GM19467 (cell line): ENCODE data around the gene CELSR1.
"Not testable (repeated sequence)": the region's sequence is repeated elsewhere in the genome, so short reads cannot be mapped to it uniquely, and the experiment has no call there.

Source experiments
- ATAC-seq: cut with Tn5 transposase; IDR thresholded peaks from one replicate; pipeline ENCODE4 v1.9.1; 2021; ENCODE audit warnings: mild to moderate bottlenecking, moderate library complexity; ENCODE audit not compliant: unreplicated experiment

The CELSR1 gene

GRCh38 chr22:46513908-46514550, 23.4 kb downstream of the CELSR1 start:
- no peak for ATAC-seq

GRCh38 chr22:46512683-46513082, 24.7 kb downstream of the CELSR1 start:
- ATAC-seq, result no peak

GRCh38 chr22:46512039-46512370, 25.4 kb downstream of the CELSR1 start:
- ATAC-seq, result no peak

DNA sequence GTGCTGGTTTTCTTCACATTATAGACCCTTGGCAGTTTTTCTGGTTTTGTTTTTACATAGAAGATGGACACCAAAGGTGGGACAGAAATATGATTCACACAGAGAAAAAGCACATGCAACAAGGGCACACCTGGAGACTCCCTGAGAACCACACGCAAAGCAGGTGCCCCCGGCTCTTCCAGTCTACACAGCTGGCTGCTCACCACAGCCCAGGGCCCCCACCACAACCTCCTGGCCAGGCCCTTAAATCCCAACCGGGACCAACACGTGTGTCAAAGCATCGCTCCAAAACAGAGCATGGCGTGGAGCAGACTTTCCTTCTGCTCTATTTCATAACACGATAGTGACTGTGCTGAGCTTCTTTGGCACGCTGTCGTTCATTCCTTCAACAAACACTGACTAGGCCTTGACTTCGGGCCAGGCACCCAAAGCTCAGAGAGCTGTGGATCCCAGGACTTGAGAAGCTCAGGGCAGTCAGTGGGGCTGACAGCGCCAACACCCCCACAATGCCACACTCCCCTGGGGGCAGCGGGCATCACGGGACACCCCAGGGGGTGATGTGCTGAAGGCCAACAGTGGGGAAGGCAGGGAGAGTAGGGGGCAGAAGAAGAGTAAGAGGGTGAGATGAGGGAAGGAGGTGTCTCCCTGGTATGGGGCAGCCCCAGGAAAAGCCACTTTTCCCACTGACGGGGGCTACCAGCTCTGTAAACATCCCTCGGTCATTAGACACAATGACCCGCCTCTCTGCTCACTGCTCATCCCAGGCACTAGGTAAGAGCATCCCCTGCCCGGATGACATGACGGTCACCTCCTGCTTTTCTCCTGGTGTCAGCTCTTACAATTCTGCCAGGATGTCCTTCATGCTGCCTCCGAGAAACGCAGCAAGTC, 26.0 kb downstream of the CELSR1 start:
- no peak for ATAC-seq

GRCh38 chr22:46509416-46510089, 27.9 kb downstream of the CELSR1 start:
- no peak for ATAC-seq

GRCh38 chr22:46508491-46508999, 28.9 kb downstream of the CELSR1 start:
- ATAC-seq, result no peak

DNA sequence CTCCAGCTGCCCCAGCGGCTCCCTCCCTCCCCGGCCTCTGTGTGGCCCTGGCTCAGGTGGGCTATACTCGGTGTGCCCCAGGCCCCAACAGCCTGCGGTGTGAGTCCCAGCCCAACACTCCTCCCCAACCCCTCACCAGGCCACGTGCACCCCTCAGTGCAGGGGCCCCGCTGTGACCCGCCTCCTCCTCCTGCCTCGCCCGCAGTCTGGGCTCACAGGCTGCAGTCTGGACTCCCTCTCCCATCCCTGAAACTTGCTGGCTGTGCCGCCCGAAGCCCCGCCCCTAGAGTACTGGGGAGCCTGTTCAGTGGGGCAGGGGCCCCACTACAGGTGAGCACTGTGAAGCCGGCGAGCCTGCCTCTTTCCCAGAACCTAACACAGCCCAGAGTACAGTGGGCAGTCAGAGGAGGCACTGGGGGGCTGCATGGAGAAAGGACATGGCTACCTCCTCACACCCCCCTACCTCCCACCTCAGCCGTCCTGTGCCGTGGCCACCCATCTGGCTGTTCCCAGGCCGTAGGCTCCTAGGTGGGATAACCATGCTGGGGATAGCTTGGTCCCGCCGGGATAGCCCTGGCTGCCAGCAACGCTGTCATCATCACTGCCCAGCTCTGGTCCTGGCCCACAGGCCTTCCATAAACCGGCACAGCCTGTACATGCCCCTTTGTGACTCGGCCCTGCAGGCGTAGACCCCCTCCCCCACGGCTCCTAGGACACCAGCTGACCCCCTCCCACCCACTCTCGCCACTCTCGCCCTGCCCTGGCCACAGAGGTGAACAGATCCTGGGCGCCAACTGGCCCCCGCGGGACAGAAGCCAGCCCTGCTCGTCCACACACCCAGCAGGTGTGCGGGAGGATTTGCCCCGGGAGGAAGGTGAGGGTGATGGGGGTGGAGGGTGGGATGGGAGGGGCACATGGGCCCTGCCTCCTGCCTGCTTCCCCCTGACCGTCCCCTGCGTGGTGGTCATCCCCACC, 29.7 kb downstream of the CELSR1 start:
- no peak for ATAC-seq

DNA sequence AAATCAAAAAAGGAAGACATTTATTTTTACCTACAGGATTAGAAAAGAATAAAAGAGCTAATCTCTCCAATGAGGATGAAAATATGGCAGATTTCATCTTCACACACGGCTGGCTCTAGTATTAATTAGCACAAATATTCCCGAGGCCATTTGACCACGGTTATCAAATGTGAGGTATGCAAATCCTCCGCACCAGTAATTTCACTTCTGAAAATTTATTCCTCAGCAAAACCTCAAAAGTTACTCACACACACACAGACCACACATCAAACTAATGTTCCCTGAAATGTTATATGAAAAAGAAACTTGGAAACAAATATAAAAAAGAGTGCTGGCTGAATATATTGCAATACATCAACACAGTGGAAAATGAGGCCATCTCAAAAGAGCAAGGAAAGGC, 32.8 kb downstream of the CELSR1 start:
- no peak for ATAC-seq

DNA sequence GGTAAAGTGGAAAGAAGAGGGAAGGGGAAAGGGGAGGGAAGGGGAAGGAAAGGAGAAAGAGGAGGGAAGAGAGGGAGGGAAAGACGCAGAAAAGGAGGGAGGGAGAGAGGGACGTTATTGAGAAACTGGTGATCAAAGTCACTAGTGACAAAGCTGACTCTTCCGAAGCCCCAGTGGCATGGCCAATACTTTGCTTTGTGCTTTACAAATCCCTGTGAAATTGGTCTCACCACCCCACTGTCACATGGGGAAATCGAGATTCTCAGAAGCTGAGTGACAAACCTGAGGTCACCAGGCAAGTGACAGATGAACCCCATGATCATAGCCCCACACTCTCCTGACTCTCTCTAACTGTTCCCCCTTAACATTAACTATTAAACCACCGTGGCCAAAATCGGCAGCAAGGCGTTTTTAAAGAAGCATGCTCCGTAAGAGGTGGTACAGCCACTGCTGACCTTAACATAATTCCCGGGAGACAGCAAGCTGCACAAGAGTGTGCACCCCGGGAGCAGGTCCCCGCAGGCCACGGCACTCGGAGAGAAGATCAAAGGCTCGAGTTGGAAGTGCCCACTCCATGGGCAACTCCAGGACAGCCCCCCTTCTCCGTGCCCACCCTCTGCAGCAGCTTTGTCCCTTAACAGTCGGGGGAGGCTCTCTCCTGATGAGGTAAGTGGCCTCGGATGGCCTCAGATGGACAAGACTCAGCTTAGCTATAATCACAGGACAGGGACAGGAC, 34.8 kb downstream of the CELSR1 start:
- ATAC-seq, result no peak

- ATAC-seq, result no peak
Measured at GRCh38 chr22:46501701-46502100, 35.7 kb downstream of the CELSR1 start.

- ATAC-seq, result not testable (repeated sequence)
Measured at GRCh38 chr22:46501265-46501664, 36.2 kb downstream of the CELSR1 start.

DNA sequence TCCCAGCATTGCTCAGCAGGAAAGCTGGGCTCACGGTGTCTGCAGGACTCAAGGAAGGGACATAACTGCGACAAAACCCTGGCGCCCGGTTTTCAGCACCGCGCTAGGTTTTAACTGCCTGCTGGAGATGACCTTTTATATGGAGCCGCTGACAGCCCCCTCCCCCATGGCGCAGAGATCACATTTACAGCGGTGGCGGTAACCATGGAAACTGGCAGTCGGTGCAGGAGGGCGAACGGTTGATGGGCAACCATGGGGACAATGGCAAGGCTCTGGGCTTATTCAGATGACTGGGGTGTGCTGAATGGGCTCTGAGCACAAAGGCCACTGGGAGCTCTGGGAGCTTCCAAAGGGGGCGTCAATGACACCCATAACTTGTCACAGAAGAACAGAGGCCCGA, 37.2 kb downstream of the CELSR1 start:
- no peak for ATAC-seq

DNA sequence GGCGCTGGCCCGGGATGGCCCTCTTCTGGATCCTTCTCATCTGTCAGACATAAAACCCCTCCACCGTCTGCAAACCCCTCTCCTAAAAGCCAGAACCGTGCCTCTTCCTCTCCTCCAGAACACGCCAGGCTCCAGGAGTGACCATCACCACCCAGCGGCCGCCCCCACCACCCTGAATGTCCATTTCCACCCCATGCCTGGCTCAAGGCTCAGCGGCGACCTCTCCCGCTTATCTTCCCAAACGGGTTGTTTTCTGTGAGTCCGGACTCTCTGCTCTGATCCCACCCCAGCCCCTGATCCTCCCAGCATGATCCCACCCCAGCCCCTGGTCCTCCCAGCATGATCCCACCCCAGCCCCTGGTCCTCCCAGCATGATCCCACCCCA, 37.6 kb downstream of the CELSR1 start:
- no peak for ATAC-seq

DNA sequence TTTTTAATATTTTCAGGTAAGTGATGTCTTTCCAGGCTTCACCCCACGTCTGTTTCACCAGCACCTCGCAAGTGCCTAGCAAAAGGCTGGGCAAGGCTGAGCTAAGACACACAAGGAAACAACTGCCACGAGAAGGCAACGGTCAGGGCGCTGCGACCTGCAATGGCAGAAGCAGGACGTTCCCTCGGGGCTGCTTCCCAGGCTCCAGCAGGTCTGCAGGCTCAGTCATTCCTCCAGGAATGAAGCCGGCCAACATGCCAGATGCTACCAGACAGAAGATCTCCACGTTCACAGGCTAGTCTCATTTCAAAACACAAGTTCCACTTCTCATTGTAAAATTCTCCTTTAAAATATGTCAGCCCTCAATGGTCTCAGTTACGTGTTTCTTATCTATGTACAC, 45.5 kb downstream of the CELSR1 start:
- no peak for ATAC-seq

- no peak for ATAC-seq
Measured at GRCh38 chr22:46490538-46490937, 46.9 kb downstream of the CELSR1 start.

GRCh38 chr22:46486996-46487717, 50.3 kb downstream of the CELSR1 start:
- ATAC-seq, result no peak

DNA sequence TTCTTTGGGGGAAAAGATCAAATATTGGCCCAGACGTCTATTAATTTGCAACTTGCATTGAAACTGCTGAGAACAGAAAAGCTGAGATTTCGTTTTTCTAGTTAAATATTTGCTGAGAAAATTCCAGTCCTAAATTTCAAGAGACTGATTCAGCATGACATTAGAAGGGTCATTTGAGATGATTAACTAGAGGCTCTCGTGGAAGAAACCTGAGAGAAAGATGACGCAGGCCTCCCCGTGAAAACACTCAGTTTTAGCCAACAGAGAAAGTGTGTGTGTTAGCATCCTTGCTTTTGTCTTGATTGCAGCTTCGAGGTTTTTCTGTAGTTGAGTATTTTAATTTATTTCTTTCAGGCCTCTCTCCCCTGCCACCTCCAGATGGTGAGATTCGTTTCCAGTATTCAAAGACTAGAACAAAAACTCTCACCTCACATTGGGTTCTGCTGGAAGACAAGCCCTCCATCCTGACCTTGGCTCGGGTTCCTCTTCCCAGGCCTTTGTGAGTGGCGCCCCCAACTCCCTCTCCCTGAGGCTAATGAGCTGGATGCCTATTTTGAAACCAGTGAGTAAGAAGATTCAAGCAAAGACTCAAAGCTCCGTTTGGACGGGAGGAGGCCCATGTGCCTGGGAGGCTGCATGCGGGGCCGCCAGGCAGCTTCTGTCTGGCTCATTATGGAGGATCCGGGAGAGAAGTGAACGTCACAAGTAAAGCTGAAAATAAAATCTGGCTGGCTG, 52.4 kb downstream of the CELSR1 start:
- no peak for ATAC-seq

DNA sequence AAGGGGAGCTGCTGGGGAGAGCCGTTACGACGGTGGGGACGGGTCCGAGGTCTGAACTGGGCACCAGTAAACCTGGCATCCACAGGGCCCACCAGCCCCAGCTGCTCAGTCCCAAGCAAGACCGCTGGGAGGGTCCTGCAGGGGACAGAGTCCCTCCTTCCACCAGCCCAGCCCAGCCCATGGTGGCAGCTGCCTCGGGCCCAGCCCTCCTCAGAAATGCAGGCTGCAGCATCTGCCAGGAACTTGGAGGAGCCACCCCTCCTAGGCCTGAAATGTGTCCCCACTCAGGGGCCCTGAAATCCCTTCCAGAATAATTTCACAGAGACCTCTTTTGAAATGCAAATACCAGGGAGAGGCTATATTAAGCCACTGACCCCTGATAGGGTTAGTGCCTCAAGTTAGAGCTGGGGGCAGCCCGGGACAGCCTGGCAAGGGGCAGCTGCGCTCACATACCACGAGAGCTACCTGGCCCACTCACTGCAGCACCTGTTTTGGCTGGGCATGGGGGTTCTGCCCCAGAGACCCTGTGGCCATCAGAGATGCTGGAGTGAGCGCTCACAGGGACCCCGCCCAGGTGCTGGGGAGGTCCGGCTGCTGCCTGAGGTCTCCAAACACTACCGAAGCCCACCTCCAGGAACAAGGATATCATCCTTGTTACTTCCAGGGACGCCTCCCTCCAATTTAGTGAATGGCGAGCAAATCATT, 53.1 kb downstream of the CELSR1 start:
- ATAC-seq, result no peak
